SKM-1 (cell line): Measurements from ENCODE around the gene FAAP20.
"Not testable (repeated sequence)": the region's sequence is repeated elsewhere in the genome, so short reads cannot be mapped to it uniquely, and the experiment has no call there.

Experiments
- DNase-seq: peaks from one replicate; lab custom pipeline; 2025; ENCODE audit not compliant: unreplicated experiment; lab: John Stamatoyannopoulos, UW

FAAP20 gene

GRCh38 chr1:2163205-2163604 is 31.4 kb downstream of the FAAP20 start:
- DNase-seq: no peak

GRCh38 chr1:2160451-2161300 is 33.9 kb downstream of the FAAP20 start:
- no peak for DNase-seq

GRCh38 chr1:2159124-2159523 is 35.4 kb downstream of the FAAP20 start:
- peak; percentile 9 for DNase-seq

GRCh38 chr1:2158272-2158671 is 36.3 kb downstream of the FAAP20 start:
- DNase-seq: no peak

- no peak for DNase-seq
Observed at GRCh38 chr1:2157856-2158255, 36.7 kb downstream of the FAAP20 start.

GRCh38 chr1:2156866-2157265 is 37.7 kb downstream of the FAAP20 start:
- DNase-seq: no peak

GRCh38 chr1:2155788-2156187 is 38.8 kb downstream of the FAAP20 start:
- DNase-seq: no peak

- no peak for DNase-seq
Observed at GRCh38 chr1:2155147-2155598, 39.4 kb downstream of the FAAP20 start.

GRCh38 chr1:2154022-2154421 is 40.5 kb downstream of the FAAP20 start:
- no peak for DNase-seq

- DNase-seq: no peak
Observed at GRCh38 chr1:2152954-2153353, 41.6 kb downstream of the FAAP20 start.

- no peak for DNase-seq
Observed at GRCh38 chr1:2151911-2152310, 42.7 kb downstream of the FAAP20 start.

GRCh38 chr1:2151252-2151651 is 43.3 kb downstream of the FAAP20 start:
- DNase-seq: peak; percentile 96

- DNase-seq: no peak
Observed at GRCh38 chr1:2150801-2151200, 43.8 kb downstream of the FAAP20 start.

- DNase-seq: peak; percentile 62
Observed at GRCh38 chr1:2148691-2149090, 45.9 kb downstream of the FAAP20 start.

- not testable (repeated sequence) for DNase-seq
Observed at GRCh38 chr1:2147869-2148268, 46.7 kb downstream of the FAAP20 start.

GRCh38 chr1:2146836-2147517 is 47.6 kb downstream of the FAAP20 start:
- DNase-seq: no peak

- no peak for DNase-seq
Observed at GRCh38 chr1:2145946-2146835, 48.4 kb downstream of the FAAP20 start.

GRCh38 chr1:2144501-2145090 is 50.0 kb downstream of the FAAP20 start:
- DNase-seq: no peak

- no peak for DNase-seq
Observed at GRCh38 chr1:2143814-2144500, 50.6 kb downstream of the FAAP20 start.

- DNase-seq: no peak
Observed at GRCh38 chr1:2141025-2141424, 53.5 kb downstream of the FAAP20 start.
